Stimulated activated CD4-positive, alpha-beta T cell treated with anti-CD3 and anti-CD28 coated beads, Interleukin-1b, Interleukin-23, amount 100 ng/mL, for 48 hours (primary cell): Measurements from ENCODE around the gene CHRNA4.

Experiments used
- DNase-seq: peaks from one replicate; pipeline ENCODE4 v3.0.0-alpha.2; 2020

The CHRNA4 gene

DNA sequence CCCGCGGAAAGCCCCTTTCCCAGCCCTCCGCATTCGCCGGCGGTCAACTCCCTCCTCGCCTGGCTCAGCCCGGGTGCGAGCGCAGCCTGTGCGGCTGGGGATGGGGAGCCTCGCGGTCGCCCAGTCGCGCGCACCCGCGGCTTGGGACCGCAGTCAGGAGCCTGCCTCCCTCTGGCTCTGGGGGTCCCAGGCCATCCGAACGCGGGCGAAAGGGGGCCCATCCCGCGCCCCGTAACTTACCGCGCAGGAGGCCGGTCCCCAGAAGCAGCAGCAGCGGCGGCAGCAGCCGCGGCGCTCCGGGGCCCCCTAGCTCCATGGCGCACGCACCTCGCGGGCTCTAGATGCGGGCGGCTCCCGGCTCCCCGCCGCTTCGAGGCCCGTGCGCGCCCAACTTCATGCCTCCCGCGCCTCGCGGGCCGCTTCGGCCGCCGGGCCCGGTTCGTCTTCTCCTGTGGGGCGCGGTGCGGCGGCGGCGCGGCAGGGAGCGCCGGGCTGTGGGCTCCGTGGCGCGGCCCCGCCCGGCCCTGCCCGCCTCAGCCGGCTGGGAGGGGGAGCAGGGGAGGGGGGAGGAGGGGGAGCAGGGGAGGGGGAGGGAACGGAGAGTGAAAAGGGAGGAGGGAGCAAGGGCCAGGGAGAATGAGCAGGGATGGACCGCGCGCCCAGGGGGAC is at the start of gene CHRNA4:
Gene CHRNA4, minus strand, starts transcription at position 500 of the 669 bp plus-strand sequence. Its CDS starts 184 bp downstream, at position 316.
- DNase-seq: no peak

DNA sequence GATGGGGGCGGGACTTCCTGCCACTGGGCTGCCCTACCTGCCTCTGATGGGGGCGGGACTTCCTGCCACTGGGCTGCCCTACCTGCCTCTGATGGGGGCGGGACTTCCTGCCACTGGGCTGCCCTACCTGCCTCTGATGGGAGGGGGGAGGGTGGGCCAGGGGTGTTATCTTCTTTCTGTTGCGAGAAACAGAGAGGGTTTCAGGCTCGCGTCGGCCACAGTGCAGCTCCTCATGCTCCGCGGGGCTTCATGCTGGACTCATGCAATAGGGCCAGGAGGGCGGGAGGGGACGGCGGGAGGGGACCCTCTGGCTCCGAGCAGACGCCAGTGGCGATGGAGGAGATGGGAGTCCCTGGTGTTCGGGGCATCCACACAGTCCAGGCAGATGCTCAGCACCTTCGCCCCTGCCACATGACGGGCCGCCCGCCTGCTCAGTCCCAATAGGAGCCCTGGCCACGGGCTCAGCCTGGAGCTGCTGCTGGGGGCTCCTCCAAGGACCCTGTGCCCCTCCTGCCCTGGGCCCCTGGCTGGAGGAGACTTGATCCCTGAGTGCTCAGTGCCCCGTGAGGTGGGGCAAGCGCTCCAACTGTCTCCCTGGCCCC is 48.8 kb upstream of the CHRNA4 start:
- no peak for DNase-seq

DNA sequence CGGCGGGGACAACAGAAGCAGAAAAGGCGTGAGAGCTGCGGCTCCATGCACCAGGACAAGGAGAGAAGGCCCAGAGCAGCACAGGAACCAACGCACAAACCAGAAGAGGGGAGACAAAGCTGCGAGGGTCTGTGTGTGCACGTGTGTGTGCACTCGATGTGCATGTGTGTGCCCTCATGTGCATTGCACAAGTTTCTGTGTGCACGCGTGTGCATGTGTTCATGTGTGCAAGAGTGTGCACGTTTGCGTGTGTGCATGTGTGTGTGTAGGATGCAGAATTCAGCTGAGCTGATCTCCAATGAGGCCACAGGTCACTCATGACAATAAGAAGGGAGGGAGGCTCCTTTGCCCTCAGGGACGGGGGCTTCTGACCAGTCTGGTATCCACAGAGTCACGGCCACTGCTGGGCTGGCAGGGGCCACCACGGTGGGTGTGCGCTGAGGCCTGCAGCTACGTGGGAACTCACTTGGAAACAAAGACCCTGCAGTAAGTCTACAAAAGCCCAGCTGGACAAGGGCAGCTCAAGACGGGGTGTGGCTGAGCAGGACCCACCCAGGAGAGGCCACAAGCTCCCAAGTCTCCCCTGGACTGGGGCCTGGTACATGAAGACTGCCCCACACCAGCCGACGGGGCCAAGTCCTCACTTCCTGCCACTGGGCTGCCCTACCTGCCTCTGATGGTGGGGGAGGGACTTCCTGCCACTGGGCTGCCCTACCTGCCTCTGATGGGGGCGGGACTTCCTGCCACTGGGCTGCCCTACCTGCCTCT is 48.1 kb upstream of the CHRNA4 start:
- no peak for DNase-seq

DNA sequence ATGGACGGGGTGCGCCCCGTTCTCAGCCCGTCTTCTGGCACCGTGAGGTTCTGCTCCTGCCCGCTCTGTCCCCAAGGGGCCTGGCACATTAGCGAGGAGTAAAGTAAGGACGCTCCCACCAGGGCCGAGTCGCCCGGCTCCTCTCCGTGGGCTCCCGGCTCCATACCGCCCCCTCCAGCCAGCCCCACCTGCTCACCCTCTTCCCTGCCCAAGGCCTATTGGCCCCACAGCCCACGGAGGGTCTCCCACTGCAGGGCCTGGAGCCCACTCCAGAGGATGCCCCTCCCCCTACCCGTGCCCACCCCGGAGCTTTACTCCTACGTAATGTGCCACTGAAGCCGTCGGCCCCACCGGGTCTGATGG is 47.5 kb upstream of the CHRNA4 start:
- no peak for DNase-seq

DNA sequence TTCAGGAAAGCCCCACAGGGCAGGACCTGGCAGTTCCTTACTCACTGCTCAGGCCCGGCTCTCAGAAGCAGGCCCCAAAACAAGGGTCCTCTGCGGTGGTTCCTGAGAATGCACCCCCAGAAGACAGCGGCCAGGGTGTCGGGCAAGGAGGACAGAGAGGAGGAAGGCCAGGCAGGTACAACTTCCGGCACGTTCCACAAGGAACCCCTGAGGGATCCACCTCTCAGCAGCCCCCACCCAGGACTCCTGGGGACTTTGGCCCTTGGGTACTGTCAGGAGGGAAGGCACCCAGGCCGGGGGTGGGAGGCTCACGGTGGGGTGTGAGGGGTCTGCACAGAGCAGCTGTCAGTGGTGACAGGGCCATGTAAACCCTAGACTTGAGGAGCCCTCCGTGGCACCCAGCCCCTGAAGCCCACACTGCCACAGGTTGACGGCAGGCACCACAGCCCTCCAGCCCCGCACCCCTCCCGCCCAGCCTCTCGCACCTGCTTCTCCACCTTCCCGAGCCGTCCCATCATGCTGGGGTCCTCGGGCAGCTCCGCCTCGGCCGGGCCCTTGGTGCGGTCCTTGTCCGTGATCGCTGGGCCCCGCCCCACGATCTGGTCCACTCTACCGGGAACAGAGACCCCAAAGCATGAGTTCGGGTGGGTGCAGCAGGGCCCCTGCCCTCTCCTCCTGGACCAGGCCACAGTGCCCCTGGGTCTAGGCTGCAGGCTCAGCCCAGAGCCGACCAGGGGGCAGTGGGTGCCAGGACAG is 47.0 kb upstream of the CHRNA4 start:
- no peak for DNase-seq

DNA sequence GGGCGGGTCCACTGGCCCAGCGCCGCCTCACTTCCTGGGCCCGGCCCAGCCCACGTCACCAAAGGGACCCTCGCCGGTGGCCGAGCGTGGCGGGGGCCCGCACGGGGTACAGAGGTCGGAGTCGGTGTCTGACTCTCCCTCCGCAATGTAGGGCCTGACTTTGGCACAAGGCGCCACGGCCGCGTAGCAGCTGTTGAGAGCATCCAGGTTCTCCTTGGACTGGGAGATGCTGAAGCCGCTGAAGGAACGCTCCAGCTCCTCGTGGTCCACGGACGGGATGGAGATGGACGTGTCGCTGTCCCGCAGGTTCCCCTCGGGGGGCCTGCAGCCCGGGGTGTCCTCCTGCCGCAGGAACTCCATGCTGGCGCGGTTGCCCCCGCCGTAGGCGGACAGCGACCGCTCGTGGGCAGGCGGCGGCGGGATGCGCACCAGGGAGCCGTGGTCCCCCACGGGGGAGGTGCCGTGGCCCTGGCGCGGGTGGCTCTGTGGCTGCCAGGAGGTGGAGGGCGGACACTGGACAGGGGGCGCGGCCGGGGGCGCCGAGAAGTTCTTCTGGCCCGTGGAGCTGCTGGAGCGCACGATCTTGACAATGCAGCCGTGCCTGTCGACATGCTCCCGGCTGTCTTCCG is 45.6 kb upstream of the CHRNA4 start:
- no peak for DNase-seq

DNA sequence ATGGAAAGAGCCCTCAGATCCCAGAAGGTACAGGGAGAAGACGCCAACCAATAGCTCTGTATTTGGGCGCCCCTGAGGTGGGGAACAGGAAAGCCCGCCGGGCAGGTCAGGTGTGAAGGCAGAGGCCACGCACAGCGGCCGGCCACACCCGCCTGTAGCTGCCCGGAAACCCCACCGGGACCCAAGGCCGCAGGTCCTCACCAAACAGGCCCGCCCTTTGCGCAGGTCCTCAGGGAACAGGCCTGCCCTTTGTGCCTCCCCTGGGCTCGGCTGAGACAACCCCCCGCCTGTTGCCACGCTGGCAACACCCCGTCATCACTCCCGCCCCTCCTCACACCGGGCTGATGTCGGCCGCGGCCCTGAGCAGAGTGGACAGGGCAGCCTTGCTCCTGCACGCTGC is 44.9 kb upstream of the CHRNA4 start:
- DNase-seq: no peak

DNA sequence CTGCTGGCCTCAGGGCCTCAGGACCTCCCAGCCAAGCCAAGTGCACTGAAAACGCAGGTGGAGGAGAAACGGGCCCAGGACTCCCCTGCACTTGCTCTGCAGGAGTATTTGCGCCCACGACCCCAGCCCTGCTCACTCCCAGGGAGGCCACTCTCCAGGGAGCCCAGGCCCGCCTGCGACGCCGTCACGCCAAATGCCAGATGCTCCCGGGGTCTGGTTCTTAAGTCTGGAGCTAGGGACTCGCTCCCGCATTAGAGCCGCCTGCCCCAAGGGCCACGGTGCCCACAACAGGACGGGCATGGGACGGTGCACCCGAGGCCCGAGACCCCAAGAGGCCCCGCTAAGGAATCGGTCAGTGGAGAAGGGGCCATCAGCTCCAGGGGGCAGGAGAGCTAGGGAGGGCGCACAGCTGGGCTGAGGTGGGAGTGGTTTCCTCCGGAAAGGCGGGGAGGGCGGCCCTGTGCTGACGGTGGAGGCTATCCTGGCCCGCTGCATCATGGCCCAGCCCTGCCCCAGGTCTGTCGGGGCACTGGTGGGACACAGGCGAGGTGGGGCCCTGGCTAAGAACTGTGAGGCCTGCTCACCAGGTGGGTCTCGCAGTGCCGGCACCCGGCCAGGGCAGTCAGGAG is 44.1 kb upstream of the CHRNA4 start:
- DNase-seq: no peak

DNA sequence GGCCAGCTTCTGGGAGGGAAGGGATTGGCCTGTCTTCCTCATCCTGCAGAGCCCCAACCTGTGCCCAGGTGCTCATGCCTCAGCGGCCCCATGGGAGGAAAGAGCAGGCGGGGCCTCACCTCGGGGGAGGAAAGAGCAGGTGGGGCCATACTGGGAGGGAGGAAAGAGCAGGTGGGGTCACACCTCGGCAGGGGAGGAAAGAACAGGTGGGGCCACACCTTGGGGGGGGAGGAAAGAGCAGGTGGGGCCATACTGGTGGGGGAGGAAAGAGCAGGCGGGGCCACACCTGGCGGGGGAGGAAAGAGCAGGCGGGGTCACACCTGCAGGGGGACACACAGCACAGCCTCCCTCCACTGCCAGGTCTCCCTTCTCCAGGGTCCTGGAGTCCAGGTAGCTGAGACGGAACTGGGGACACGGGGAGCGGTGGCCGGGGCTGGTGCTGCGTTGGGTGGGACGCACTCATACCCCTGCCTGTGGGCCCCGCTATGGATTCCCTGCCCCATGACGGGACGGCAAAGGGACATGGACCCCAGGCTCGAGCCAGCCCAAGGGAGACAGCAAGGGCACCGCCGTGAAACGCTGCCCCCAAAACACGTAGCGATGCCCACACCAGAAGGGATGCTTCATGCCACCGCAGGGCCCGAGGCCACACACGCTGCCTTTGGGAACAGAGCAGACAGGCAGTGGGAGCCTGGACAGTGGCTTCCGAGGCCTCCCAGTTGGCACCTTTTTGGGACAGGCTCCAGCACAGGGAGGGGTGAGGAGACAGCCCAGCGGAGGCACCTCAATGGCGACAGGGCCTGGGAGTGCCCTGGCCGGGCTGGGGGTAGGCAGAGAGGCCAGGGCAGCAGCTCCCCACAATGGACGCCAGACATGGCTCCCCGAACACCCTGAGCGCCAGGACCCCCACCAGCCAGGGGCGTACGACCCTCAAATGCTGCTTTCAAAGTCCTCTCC is 43.3 kb upstream of the CHRNA4 start:
- DNase-seq: no peak

DNA sequence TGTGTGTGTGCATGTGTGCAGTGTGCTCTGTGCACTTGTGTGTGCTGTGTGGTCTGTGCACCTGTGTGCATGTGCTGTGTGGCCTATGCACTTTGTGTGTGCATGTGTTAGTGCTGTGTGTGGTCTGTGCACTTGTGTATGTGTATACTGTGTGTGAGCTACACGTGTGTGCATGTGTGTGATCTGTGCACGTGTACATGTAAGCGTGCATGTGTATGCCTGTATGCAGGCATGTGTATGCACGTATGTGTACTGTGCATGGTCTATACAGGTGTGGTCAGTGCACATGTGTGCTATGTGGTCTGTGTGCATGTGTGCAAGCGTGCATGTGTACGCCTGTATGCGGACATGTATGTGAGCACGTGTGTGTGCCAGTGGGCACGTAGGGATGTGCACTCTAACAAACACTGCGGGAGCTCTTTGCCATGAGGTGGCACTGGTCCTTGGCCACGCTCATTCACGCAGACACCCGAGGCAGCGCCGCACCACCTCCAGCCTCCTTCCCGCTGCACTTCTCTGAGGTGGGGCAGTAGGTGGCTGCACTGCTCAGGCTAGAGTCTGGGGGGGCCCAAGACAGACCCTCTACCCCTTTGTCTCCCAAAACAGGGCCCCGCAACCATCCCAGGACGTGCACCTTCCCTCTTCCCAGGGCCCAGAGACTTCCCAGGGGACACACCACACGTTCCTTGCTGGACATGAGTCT is 42.4 kb upstream of the CHRNA4 start:
- DNase-seq: no peak

DNA sequence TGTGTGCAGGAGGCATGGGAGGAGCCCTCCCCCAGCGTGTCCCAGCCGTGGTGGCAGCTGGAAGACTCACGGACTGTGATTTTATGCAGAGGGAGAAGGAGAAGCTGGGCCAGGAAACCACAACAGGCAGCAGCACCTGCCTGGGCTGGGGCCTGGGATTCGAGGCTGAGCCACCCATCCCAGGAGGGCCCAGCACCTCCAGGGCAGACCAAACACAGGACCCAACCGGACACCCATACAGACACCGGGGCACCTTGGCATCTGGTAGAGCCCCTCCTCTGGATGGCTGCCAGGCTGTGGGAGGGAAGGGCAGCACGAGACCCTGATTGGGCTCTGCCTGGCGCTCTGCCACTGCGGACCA is 41.7 kb upstream of the CHRNA4 start:
- no peak for DNase-seq

DNA sequence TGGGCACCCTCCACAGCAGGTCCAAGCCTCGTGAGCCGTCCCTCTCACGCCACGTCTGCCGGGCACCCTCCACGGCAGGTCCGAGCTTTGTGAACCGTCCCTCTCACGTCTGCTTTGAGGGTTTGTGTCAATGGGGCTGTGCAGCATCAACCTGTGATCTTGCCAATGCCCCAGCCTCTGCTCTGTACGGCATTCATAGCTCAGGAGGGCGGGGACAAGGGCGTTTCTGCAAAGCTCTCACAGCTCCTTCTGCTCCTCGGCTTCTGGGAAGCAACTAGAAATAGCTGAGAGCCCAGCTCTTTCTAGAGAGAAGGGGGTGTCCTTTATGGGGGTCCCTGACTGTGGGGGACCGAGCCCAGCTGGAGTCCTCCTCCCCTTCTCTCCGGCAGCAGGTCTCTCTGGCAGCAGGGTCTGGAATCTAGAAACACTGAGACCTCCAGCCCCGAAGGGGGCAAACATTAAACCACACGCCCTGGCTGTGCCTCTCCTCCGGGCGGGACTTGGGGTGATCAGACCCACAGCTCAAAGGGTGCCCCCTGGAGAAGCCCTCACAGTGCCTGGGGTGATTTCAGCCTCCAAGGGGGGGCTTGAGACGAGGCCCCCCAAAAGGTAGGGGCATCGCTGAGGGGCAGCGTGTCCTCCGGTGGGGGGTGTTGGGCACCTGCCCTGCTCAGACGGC is 41.2 kb upstream of the CHRNA4 start:
- DNase-seq: no peak

DNA sequence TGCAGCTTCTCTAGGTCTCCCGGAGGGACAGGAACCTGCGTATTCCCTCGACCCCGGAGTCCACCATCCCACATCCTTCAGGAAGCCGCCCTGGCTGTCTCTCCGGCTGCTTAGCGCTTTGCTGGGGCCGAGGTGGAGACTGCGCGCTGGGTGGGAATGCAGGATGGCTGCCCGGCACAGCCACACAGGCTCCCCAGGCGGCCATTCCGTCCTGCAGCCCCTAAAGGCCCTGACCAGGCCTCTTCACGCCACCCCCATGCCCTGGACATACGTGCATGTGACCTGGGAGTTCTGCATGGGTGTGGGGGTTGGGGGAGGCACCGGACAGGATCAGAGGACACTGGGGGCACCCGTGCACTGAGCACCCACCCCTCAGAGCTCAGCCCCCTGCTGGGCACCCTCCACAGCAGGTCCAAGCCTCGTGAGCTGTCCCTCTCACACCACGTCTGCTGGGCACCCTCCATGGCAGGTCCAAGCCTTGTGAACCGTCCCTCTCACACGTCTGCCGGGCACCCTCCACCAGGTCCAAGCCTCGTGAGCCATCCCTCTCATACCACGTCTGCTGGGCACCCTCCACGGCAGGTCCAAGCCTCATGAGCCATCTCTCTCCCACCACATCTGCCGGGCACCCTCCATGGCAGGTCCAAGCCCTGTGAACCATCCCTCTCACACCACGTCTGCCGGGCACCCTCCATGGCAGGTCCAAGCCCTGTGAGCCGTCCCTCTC is 40.4 kb upstream of the CHRNA4 start:
- DNase-seq: no peak

DNA sequence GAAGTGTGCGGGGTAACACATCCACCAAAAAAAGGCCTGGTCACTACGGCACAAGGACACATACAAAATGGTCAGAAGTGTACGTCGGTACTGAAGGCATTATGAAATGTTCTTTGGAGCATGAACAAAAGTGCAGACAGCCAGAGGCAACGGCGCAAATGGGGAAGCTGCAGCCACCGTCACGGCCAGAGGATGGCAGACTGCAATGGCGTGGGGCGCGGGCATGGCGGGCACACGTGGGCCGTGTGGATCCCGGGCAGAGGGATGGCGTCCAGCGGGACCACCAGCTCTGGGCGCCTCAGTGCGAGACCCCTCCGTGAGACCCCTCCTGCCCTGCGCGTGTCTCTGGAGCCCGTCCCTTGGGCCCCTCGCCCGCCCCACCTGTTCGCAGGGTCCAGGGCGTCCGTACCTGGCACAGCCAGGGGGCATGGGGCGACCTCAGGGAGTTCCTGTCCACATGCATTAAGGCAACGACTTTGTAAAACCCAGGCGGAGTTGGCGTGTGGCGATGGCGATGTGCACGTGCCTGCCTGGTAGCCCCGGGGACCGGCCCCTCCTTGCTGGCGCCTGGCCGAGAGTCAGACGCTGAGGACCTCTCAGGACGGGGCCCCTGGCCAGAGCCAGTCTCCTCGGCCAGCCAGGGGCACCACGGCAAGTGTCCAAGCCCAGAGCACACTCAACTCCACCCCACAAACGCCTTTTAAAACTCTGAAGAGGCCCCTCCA is 39.5 kb upstream of the CHRNA4 start:
- DNase-seq: no peak

DNA sequence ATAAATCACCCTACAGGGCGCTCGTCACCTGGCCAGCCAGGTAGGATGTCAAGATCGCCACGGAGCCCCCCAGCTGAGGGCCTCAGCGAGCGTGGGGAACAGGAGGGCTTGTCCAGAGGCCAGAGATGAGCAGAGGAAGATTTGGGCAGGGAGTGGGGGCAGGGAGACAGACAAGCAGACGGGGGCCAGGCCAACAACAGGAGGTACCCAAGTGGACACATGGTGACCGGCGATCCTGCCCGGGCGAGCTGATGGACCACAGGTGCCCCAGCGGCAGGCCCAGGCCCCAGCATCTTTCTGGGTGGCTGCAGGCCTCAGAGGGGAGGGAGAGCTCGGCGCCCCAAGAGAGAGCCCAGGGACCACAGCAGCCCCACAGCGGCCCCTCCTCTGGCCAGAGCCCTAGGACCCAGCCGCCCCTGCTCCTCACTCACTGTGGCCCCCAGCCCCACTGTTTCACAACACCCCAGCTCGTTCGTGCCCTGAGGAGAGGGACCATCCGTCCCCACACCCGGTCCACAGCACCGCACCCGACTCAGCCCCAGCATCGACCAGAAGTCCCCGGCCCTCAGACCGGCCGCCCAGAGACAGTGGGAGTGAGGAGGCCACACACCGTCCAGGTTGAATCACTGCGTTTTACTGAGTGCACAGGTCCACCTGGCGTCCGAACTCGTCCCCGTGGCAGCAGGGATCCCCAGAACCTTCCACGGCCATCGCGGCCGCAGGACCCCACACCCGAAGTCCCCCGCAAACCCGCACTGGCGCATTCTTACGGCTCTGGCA is 38.6 kb upstream of the CHRNA4 start:
- DNase-seq: no peak

DNA sequence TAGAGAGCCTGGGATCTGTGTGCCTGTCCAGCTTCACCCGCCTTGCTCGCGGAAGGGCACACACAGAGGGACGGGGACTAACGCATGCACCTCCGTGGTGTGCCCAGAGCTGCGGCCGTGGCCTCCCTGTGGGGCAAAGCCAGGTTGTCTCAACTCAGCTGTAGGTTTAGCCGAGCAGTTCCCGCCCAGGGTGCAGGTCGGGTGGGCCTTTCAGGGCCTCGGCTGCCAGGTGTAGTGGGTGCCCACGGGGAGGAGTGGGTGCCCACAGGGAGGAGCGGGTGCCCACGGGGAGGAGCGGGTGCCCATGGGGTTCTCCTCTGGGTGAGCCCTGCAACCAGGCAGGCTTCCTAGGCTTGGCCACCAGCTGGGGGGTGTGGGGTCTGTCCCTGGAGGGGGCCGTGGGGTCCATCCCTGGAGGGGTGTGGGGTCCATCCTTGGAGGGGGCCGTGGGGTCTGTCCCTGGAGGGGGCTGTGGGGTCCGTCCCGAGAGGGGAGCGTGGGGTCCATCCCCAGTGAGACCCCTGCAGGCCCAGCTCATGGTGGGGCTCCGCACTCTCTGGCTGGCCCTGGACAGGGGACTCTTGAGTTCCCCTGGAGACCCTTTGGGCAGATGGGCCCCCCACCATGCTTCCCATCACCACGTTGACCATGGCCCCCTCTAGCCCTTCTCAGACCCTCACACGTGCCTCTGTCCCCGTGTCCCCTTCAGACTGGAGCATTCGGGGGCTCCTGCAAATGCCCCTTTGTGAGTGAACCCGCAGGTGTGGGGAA is 37.8 kb upstream of the CHRNA4 start:
- DNase-seq: no peak

DNA sequence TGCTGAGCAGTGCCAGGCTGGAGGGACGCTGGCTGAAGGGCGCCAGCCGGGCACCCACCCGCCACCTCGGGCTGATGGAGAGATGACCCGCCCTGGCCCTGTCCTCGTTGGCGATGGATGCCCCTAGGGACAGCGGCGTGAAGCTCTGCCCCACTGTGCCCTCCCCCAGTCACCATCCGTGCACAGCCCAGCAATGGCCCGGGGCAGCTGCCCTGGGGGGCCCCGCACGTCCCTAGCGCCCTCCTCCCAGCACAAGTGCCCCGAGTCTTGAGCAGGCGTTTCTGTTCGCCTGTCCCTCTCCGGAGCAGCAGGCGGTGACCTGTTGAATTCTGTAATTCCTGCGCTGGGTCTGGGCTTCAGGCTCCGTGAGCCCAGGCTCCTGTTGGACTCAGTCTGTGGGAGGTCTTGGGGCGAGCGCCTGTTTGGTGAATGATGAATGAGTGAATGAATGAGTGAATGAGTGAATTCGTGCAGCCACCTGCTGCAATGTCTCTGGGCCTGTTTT is 36.8 kb upstream of the CHRNA4 start:
- no peak for DNase-seq
